ENCODE measurements around the gene DGCR2. TPM values are rescaled to one million over a fixed set of nuclear protein-coding genes. Genes with fewer than 3 reads are reported as not detected.
"Not testable (repeated sequence)": the region's sequence is repeated elsewhere in the genome, so short reads cannot be mapped to it uniquely, and the experiment has no call there.

The DGCR2 gene
- total and polyA plus RNA-seq, 3 donors from 2014 or later: 64.6 to 106 (median 89.5) TPM

- Histone ChIP-seq H3K4me3 (no peak overlapping the region), H3K27me3 (no peaks in the 10 kb centered on the region), H3K36me3 (ENCODE audit: low read depth, missing control alignments) (no peaks in the 10 kb centered on the region), H3K4me1 (peaks cover 3% of the 10 kb centered on the region), H3K27ac (no peak overlapping the region), H3K9me3 (no peaks in the 10 kb centered on the region)
- TF ChIP-seq CTCF (IDR thresholded peaks at IDR 0.05) (no peak), POLR2A (IDR thresholded peaks at IDR 0.05) (no peak)
- intact Hi-C loops (cut with DNase I; ENCODE audit: low total_unique reads): no loop called here
- no peak for DNase-seq
- WGBS, 2 donors: 95 to 97% methylated on average over 14 of the region's 14 CpGs
Measured at GRCh38 chr22:19088866-19089595, 33.2 kb downstream of the DGCR2 start.

- DNase-seq: no peak
- intact Hi-C loops (cut with DNase I; ENCODE audit: low total_unique reads): no loop called here
- 82 to 83% methylated on average over 3 of the region's 3 CpGs for WGBS, 2 donors
- no peaks in the 10 kb centered on the region for H3K36me3 ChIP-seq (ENCODE audit: low read depth, missing control alignments)
- no peaks in the 10 kb centered on the region for H3K27me3 ChIP-seq
- no peaks in the 10 kb centered on the region for H3K9me3 ChIP-seq
- TF ChIP-seq CTCF (IDR thresholded peaks at IDR 0.05) (no peak), POLR2A (IDR thresholded peaks at IDR 0.05) (no peak)
- H3K4me1 ChIP-seq: peaks cover 3% of the 10 kb centered on the region
- H3K27ac ChIP-seq: no peak overlapping the region
- H3K4me3 ChIP-seq: no peak overlapping the region
Measured at GRCh38 chr22:19086896-19087295, 35.3 kb downstream of the DGCR2 start.

- intact Hi-C loops (cut with DNase I; ENCODE audit: low total_unique reads): no loop called here
Measured at GRCh38 chr22:19086417-19086816, 35.8 kb downstream of the DGCR2 start.

GRCh38 chr22:19085233-19085718, 36.9 kb downstream of the DGCR2 start:
- Histone ChIP-seq H3K27me3 (no peaks in the 10 kb centered on the region), H3K27ac (no peak overlapping the region), H3K4me1 (peaks cover 3% of the 10 kb centered on the region), H3K36me3 (ENCODE audit: low read depth, missing control alignments) (no peaks in the 10 kb centered on the region), H3K9me3 (no peaks in the 10 kb centered on the region), H3K4me3 (no peak overlapping the region)
- intact Hi-C loops (cut with DNase I; ENCODE audit: low total_unique reads): no loop called here
- TF ChIP-seq POLR2A (IDR thresholded peaks at IDR 0.05) (no peak), CTCF (IDR thresholded peaks at IDR 0.05) (no peak)
- no peak for DNase-seq
- 21 to 38% methylated on average over 1 of the region's 1 CpG for WGBS, 2 donors

More at GRCh38 chr22:19086417-19086816, 35.8 kb downstream of the DGCR2 start:
- no peaks in the 10 kb centered on the region for H3K27me3 ChIP-seq
- H3K4me3 ChIP-seq: no peak overlapping the region
- no peaks in the 10 kb centered on the region for H3K36me3 ChIP-seq (ENCODE audit: low read depth, missing control alignments)
- H3K4me1 ChIP-seq: peaks cover 3% of the 10 kb centered on the region
- TF ChIP-seq CTCF (IDR thresholded peaks at IDR 0.05): no peak
- no peak for TF ChIP-seq POLR2A (IDR thresholded peaks at IDR 0.05)
- no peaks in the 10 kb centered on the region for H3K9me3 ChIP-seq
- H3K27ac ChIP-seq: no peak overlapping the region
- DNase-seq: no peak
- 96% methylated on average over 6 of the region's 6 CpGs for WGBS, 2 donors

GRCh38 chr22:19084586-19084985, 37.6 kb downstream of the DGCR2 start:
- H3K27ac ChIP-seq; H3K9me3 ChIP-seq; DNase-seq; H3K4me1 ChIP-seq; intact Hi-C loops (cut with DNase I; ENCODE audit: low total_unique reads); H3K4me3 ChIP-seq; H3K36me3 ChIP-seq (ENCODE audit: low read depth, missing control alignments); H3K27me3 ChIP-seq: not testable (repeated sequence)
- 69 to 87% methylated on average over 2 to 14 of the region's 32 CpGs for WGBS, 2 donors

- H3K27ac ChIP-seq; H3K4me3 ChIP-seq; H3K27me3 ChIP-seq; intact Hi-C loops (cut with DNase I; ENCODE audit: low total_unique reads); H3K9me3 ChIP-seq; H3K4me1 ChIP-seq; H3K36me3 ChIP-seq (ENCODE audit: low read depth, missing control alignments); DNase-seq: not testable (repeated sequence)
- 80% methylated on average over 28 of the region's 30 CpGs; no CpG with 5 or more reads in 1 of the 2 donors for WGBS, 2 donors
Measured at GRCh38 chr22:19084126-19084525, 38.1 kb downstream of the DGCR2 start.
